Fibroblast of the aortic adventitia (primary cell): ENCODE results near the gene KRT37. TPM values are rescaled to one million over a fixed set of nuclear protein-coding genes. Genes with fewer than 3 reads are reported as not detected.

Source experiments
- DNase-seq: peaks from one replicate; pipeline ENCODE4 v3.0.0-alpha.2; 2010; ENCODE audit warnings: low read depth
- H3K4me3 ChIP-seq: 2 replicates; pipeline ENCODE4 v1.5.1; 2011; ENCODE audit warnings: low read depth, mild to moderate bottlenecking, control low read depth, low read length, moderate library complexity
- total RNA-seq: library from RNA; depleted of rRNA; stranded (reverse); fragments of >200 nt; gene quantifications from 2 replicates; pipeline ENCODE4 v1.2.3, GENCODE V29; 2012; ENCODE audit warnings: low replicate concordance
- TF ChIP-seq, protein P1 (sequence below): IDR thresholded peaks from 2 replicates; pipeline ENCODE4 v1.5.1; 2011; ENCODE audit warnings: mild to moderate bottlenecking, low read length, control low read depth, inconsistent platforms; ENCODE audit not compliant: insufficient read depth

KRT37 gene
- total RNA-seq: not detected in 2 replicates

DNA sequence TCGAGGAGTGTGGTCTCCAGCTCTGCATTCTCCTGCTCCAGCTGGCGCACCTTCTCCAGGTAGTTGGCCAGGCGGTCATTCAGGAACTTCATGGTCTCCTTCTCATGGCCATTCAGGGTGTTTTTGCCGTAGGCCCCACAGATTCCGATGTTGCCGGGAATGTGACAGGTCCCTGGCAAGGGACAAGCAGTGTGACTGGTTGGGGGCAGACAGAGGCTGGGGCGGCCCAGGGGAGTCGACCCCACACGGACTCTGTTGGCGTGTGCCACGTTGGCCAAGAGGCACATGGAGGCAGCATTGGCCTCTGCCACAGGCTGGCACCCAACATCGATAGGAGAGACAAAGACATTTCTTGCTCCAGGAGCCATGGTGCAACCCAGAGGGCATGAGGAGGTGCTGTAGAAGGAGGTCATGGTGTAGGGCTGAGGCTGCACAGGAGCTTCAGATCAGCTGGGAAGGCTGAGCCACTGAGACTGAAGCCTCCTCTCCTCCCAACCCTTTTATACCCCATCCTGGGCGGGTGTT, at the start of gene KRT37:
TSS of gene KRT37 (minus strand) at position 475 of the 525 bp plus-strand sequence. CDS start at position 413, 62 bp downstream.
- no peak within 1 kb of the TSS for H3K4me3 ChIP-seq
- no peak for DNase-seq

DNA sequence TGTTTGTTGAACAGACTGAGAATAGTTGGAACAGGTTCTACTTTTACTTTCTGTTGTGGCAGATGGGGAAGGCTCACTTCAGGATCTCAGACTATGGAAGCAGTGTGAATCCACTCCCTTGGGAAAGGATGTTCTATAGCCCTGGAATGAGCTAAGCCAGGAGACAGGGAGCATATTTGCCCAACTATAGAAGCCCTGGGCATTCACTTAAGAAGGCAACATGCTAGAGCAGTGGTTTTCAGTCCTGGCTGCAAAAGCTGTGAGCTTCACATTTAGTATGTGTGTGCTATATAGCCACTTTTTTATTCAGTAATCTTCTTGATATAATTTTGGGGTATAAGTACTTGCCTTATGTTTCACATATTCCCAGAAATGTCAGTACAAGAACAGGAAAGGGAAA, 44.0 kb upstream of the KRT37 start:
- TF ChIP-seq, protein P1, sequence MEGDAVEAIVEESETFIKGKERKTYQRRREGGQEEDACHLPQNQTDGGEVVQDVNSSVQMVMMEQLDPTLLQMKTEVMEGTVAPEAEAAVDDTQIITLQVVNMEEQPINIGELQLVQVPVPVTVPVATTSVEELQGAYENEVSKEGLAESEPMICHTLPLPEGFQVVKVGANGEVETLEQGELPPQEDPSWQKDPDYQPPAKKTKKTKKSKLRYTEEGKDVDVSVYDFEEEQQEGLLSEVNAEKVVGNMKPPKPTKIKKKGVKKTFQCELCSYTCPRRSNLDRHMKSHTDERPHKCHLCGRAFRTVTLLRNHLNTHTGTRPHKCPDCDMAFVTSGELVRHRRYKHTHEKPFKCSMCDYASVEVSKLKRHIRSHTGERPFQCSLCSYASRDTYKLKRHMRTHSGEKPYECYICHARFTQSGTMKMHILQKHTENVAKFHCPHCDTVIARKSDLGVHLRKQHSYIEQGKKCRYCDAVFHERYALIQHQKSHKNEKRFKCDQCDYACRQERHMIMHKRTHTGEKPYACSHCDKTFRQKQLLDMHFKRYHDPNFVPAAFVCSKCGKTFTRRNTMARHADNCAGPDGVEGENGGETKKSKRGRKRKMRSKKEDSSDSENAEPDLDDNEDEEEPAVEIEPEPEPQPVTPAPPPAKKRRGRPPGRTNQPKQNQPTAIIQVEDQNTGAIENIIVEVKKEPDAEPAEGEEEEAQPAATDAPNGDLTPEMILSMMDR: no peak
- no peak for DNase-seq

More for the DNA sequence above, at the start of gene KRT37:
- TF ChIP-seq, protein P1: no peak

DNA sequence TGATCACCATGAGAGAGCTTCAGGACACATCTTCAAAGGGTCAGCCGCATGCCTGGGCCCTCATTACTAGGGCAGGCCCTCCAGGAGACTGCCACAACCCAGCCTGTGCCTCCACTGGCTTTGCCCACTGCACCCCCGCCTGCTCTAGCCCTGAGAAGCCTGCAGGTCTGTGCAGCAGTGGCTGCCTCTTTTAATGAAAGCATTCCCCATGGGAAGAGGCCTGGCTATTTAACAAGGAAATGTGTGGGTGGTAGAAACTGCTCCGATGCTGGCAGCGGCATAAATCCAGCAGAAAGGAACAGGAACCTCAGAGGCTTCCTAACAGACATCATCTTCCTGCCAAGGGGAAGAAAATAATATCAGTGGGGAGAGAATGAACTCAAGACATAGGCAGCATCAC, 43.2 kb upstream of the KRT37 start:
- peak; percentile 43 for DNase-seq
- TF ChIP-seq, protein P1: no peak

More for the DNA sequence above, 44.0 kb upstream of the KRT37 start:
- no peak overlapping the region for H3K4me3 ChIP-seq

DNA sequence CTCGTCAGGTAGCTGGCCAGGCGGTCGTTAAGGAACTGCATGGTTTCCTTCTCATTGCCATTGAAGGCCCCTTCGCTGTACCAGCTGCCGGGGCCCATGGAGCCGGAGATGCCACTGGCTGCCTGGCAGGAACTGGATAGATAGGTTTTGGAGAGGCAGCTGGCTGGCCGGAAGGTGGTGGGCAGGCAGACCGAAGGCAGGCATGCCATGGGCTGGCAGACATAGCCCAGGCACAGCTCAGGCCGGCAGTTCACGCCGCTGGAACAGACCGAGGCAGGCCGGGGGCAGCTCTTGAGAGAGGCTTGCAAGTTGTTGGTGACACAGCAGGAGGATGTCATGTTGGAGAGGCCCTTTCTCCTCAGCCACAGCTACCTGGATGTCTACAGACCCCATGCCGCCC, 42.6 kb upstream of the KRT37 start, which contains the start of gene KRT32:
TSS of gene KRT32 (minus strand) at position 399 of the 400 bp plus-strand sequence. CDS start at position 338, 61 bp downstream.
- DNase-seq: no peak
- TF ChIP-seq, protein P1: no peak

More for the DNA sequence above, 43.2 kb upstream of the KRT37 start:
- H3K4me3 ChIP-seq: no peak overlapping the region

DNA sequence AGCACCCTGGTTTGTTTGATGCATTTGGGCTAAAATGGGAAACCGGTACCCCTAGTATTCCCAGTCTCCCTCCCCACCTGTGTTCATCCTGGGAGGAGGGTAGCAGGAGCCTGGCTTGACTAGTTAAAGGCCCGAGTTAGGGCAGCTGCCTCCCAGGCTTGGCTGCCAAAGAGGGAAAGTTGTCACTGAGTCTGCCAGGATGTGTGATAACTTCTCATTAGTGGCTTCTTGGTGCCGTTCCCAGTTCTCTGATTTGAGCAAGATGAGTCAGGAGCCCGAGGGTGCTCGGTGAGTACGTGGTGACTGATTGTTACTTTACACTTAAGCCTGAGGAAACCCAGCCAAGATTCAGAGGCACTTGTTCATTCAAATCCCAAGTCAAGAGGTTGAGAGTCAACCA, 40.3 kb upstream of the KRT37 start:
- peak; percentile 96 for DNase-seq
- H3K4me3 ChIP-seq: no peak overlapping the region
- TF ChIP-seq, protein P1: no peak

More for the DNA sequence above, 42.6 kb upstream of the KRT37 start, which contains the start of gene KRT32:
- no peak within 1 kb of the TSS for H3K4me3 ChIP-seq

DNA sequence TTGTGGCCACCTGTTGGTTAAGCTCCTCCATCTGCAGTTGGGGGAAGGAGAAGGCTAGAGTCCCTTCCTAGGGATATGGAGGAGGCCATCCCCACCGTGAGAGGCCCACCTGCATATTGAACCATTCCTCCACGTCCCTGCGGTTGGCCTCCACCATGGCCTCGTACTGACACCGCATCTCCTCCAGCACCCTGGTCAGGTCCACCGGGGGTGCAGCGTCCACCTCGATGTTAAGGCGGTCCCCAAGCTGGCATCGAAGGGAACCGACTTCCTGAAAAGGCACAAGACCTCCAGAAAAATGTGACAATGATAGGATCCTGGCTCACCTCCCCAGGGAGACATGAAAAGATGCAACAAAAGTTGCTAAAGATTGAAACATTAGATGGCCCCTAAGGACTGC, 39.8 kb upstream of the KRT37 start:
- DNase-seq: no peak
- TF ChIP-seq, protein P1: no peak
- no peak overlapping the region for H3K4me3 ChIP-seq

DNA sequence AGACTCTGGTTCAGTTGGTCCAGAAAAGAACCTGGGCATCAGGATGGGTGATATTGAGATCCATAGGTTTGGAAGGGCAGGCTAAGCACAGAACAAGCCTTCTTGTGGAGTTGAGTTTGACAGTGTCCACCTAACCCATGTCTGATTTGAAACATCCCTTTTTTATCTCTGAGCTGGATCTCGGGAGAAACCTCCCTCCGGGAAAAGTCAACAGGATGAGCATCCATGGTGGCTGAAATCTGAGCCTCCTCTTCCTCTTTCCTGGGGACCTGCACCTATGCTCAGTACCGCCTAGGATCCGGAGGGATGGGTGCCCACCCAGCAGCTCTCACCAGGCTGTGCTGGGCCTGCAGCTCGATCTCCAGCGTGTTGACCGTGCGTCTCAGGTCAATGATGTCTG, 39.4 kb upstream of the KRT37 start:
- TF ChIP-seq, protein P1: no peak
- no peak for DNase-seq
- no peak overlapping the region for H3K4me3 ChIP-seq
